NT2/D1 (cell line): Measurements from ENCODE around the gene SPDYE6.

Experiments
- YY1 ChIP-seq: IDR thresholded peaks from 2 replicates; pipeline ENCODE4 v1.6.1; 2011; ENCODE audit not compliant: insufficient read length, insufficient read depth
- ZNF274 ChIP-seq: IDR thresholded peaks from 2 replicates; pipeline ENCODE4 v1.6.1; 2011; ENCODE audit warnings: mild to moderate bottlenecking, low read depth, low read length

DNA sequence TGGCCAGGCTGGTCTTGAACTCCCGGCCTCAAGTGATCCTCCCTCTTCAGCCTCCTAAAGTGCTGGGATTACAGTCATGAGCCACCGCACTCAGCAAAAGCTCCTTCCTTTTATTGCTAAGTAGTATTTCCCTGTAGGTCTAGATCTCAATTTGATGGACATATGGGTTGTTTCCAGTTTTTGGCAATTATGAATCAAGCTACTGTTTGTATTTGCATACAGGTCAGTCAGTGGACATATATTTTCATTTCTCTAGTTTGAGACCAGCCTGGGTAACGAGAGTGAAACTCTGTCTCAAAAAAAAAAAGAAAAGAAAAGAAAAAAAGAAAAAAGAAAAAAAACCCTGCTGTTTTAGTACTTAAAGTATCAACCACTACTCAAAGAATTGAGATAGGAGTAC, 33.6 kb upstream of the SPDYE6 start:
- TF ChIP-seq ZNF274 (no peak), YY1 (no peak)
